ENCODE data around the gene RSBN1. TPM values are rescaled to one million over a fixed set of nuclear protein-coding genes. Genes with fewer than 3 reads are reported as not detected.

Gene RSBN1
- total and polyA plus RNA-seq, 12 donors, result 2.1 to 13.9 (median 11.3) TPM

DNA sequence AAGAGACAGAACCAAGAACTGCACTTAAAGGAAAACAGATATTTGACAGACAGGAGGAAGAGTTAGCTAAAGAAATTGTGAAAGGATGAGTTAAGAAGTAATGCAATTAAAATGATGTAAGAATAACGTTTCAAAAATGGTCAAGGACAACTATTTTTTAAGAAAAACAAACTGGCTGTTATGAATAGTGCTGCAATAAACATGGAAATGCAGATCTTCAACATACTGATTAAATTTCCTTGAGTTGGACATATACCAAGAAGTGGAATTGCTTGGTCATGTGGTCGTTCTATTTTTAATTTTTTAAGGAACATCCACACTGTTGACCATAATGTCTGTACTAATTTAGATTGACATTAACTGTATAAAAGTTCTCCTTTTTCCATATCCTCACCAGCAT lies 29.9 kb downstream of the RSBN1 start:
- Histone ChIP-seq H3K4me1 (peaks cover 14 to 71% (median 53%) of the 10 kb centered on the region in 9 donors), H3K27ac (peak overlapping the region in 6 of 10 donors; percentile 13 to 78 (median 26)), H3K9me3 (peaks cover 0 to 3% (median 0%) of the 10 kb centered on the region in 11 donors), H3K36me3 (peaks cover 0 to 6% (median 0%) of the 10 kb centered on the region in 9 donors), H3K27me3 (no peaks in the 10 kb centered on the region), H3K4me3 (no peak overlapping the region)
- WGBS, 2 donors, result 9% methylated on average over 2 of the region's 2 CpGs
- no peak for DNase-seq
- ATAC-seq, result peak in 2 of 8 donors; percentile 24 to 51
- TF ChIP-seq, protein P1, sequence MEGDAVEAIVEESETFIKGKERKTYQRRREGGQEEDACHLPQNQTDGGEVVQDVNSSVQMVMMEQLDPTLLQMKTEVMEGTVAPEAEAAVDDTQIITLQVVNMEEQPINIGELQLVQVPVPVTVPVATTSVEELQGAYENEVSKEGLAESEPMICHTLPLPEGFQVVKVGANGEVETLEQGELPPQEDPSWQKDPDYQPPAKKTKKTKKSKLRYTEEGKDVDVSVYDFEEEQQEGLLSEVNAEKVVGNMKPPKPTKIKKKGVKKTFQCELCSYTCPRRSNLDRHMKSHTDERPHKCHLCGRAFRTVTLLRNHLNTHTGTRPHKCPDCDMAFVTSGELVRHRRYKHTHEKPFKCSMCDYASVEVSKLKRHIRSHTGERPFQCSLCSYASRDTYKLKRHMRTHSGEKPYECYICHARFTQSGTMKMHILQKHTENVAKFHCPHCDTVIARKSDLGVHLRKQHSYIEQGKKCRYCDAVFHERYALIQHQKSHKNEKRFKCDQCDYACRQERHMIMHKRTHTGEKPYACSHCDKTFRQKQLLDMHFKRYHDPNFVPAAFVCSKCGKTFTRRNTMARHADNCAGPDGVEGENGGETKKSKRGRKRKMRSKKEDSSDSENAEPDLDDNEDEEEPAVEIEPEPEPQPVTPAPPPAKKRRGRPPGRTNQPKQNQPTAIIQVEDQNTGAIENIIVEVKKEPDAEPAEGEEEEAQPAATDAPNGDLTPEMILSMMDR (IDR thresholded peaks at IDR 0.05), result no peak
- intact Hi-C loops (cut with DNase I), result no loop called here

DNA sequence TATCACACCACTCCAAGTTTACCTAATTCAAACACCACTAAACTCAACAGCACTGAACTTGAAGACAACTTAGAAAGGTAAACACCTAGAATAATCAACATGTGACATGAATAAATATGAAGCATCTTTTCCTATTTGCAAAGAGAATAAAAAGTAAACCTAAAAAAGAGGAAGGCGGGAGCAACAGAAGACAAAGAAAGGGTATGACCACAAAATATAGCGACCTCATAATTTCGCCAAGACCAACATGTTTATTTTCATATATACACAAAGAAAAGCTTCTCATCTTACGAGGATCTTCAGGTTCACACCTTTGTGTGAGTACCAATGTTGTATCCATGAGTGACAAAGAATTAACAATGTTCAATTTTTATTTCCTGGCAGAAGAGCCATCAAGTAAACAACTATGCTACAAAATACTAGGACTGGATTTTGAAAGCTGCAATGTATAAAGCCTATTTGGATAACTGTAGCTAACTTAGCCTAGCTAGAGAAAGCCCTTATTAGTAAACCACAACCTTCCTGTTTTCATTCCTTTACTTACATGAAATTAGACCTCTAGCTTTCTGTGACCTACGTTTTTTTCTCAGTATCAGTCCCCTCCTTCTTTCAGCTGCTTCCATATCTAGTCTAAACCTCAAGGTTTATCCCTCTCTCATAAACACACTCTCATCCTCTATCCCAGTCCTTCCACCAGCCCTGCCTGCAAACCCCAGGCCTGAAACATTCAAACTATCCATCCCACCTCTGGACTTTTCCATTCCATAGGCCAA lies 31.7 kb downstream of the RSBN1 start:
- Histone ChIP-seq H3K9me3 (peaks cover 0 to 3% (median 0%) of the 10 kb centered on the region in 11 donors), H3K27ac (peak overlapping the region in 1 of 10 donors; percentile 78), H3K4me3 (no peak overlapping the region), H3K27me3 (no peaks in the 10 kb centered on the region), H3K4me1 (peaks cover 12 to 62% (median 47%) of the 10 kb centered on the region in 9 donors), H3K36me3 (peaks cover 0 to 24% (median 8%) of the 10 kb centered on the region in 9 donors)
- TF ChIP-seq, protein P1 (IDR thresholded peaks at IDR 0.05), result no peak
- ATAC-seq (no peak), DNase-seq (no peak)
- intact Hi-C loops (cut with DNase I), result no loop called here
- 81% methylated on average over 5 of the region's 5 CpGs for WGBS, 2 donors

DNA sequence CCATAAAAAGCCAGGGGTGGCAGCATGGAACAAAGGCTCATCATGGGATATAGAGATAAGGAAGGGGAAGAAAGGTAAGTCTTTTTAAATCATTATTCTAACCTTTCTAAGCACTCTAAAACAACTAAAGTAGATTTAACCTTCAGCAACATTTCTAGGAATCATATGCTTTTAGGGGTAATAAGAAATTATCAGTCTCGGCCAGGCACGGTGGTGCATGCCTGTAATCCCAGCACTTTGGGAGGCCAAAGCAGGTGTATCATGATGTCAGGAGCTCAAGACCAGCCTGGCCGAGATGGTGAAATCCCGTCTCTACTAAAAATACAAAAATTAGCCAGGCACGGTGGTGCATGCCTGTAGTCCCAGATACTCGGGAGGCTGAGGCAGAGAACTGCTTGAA lies 32.7 kb downstream of the RSBN1 start:
- Histone ChIP-seq H3K4me3 (no peak overlapping the region), H3K27me3 (no peaks in the 10 kb centered on the region), H3K9me3 (peaks cover 0 to 3% (median 0%) of the 10 kb centered on the region in 11 donors), H3K36me3 (peaks cover 0 to 34% (median 8%) of the 10 kb centered on the region in 9 donors), H3K27ac (peak overlapping the region in 1 of 10 donors; percentile 78), H3K4me1 (peaks cover 10 to 51% (median 37%) of the 10 kb centered on the region in 9 donors)
- TF ChIP-seq, protein P1 (IDR thresholded peaks at IDR 0.05), result no peak
- no peak for ATAC-seq
- WGBS, 2 donors, result 92 to 95% methylated on average over 6 of the region's 6 CpGs
- DNase-seq, result no peak
- intact Hi-C loops (cut with DNase I), result no loop called here

DNA sequence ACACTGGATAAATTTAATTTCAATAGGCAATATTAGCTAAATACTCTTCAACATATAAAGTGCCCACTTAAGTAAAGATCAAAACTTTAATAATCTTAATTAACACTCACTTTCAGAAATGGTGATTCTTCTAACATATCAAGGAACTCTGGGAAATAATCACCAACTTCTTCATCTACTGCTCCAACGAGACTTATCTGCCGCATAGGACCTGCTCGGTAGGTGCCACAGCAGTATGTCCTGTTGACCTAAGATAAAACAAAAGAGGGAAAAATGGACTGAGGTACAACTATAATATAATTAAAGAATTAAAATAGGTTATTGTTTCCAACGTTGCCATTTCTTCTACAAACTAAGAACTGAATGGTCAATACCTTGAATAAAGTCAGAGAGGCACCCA lies 34.7 kb downstream of the RSBN1 start:
- Histone ChIP-seq H3K4me1 (peaks cover 2 to 32% (median 18%) of the 10 kb centered on the region in 9 donors), H3K27ac (no peak overlapping the region), H3K9me3 (peaks cover 0 to 3% (median 0%) of the 10 kb centered on the region in 11 donors), H3K36me3 (peaks cover 0 to 54% (median 8%) of the 10 kb centered on the region in 9 donors), H3K4me3 (no peak overlapping the region), H3K27me3 (no peaks in the 10 kb centered on the region)
- intact Hi-C loops (cut with DNase I), result no loop called here
- TF ChIP-seq, protein P1 (IDR thresholded peaks at IDR 0.05), result no peak
- ATAC-seq (no peak), DNase-seq (no peak)
- WGBS, 2 donors, result 86 to 95% methylated on average over 4 of the region's 4 CpGs
